Measurements from ENCODE around the gene SCN5A. TPM values are rescaled to one million over a fixed set of nuclear protein-coding genes. Genes with fewer than 3 reads are reported as not detected.

SCN5A gene
- total and polyA plus RNA-seq, 2 of the 13 experiments (the other 11 are each of a cell fraction or from before 2014, with no cell fraction given), result 0.22 TPM; not detected in 1

- BruUV-seq (replicated peaks), result no TSS peak
- ChIA-PET CTCF (ENCODE audit: low intra/inter-chr PET ratio, low total read pairs) (no interaction called here), POLR2A (no interaction called here)
- H4K20me1 ChIP-seq (ENCODE audit: insufficient read depth, low read length), result no peaks in the 10 kb centered on the region
- no peaks in the 10 kb centered on the region for H3K79me2 ChIP-seq (ENCODE audit: insufficient read depth, low read length)
- no peak overlapping the region for H2AFZ ChIP-seq (ENCODE audit: low read length)
- H3K36me3 ChIP-seq (replicated peaks in 1 of 2; ENCODE audit: control insufficient read depth in 1 of 2, insufficient read depth in 2 of 2, low read length in 2 of 2), result no peaks in the 10 kb centered on the region
- no peak overlapping the region for H3K4me2 ChIP-seq (ENCODE audit: low read depth, low read length)
- H3K9ac ChIP-seq (ENCODE audit: insufficient read depth, low read depth, low read length), result no peak overlapping the region
- DNase-seq (ENCODE audit: low spot score) (no peak), FAIRE-seq (no peak), ATAC-seq (no peak)
- H3K9me3 ChIP-seq (ENCODE audit: low read length), result no peaks in the 10 kb centered on the region
- H3K27me3 ChIP-seq (ENCODE audit: control insufficient read depth in 1 of 2, insufficient read depth in 2 of 2, low read length in 2 of 2), result peaks cover 2 to 39% of the 10 kb centered on the region in 2 experiments
- H3K4me3 ChIP-seq (replicated peaks in 1 of 3; ENCODE audit: insufficient read depth in 1 of 3, low read depth in 2 of 3, low read length in 3 of 3), result no peak overlapping the region
- intact Hi-C loops (cut with micrococcal nuclease; ENCODE audit: unreplicated experiment), result loop anchor here (10.0 kb wide), 1 partner anchor 1158 kb away; no protein-coding TSS in a partner anchor
- peaks cover 13% of the 10 kb centered on the region for H3K4me1 ChIP-seq (ENCODE audit: insufficient read depth, low read length)
- H3K27ac ChIP-seq (ENCODE audit: extremely low read length, insufficient read depth, low read length), result no peak overlapping the region
- in situ Hi-C loops (cut with HindIII; ENCODE audit: extremely low pct_ligation_motif_present, low pct_unique_long_range_greater_than_20kb), result no loop called here
- WGBS (ENCODE audit: low lambda C conversion rate), result 0% methylated on average over 1 of the region's 1 CpG
- TF ChIP-seq MAFF (IDR thresholded peaks at IDR 0.05; ENCODE audit: low read depth, low read length) (peak; percentile 44; the same call in 1 of the 2 replicates), PHF20 (CRISPR knock-in tag; IDR thresholded peaks at IDR 0.05) (no peak), SRSF9 (IDR thresholded peaks at IDR 0.05; ENCODE audit: borderline replicate concordance, insufficient read depth, low read depth, low read length, poor library complexity, severe bottlenecking) (no peak), ZNF260 (CRISPR knock-in tag; IDR thresholded peaks at IDR 0.05; ENCODE audit: borderline replicate concordance, low read depth) (no peak), MAFK (conservative IDR thresholded peaks at IDR 0.05 in 1 of 2, IDR thresholded peaks at IDR 0.05 in 1 of 2; ENCODE audit: low read length in 2 of 2) (peak; percentile 62 to 81; a peak in 3 of 4 replicates), ZNF703 (CRISPR knock-in tag; IDR thresholded peaks at IDR 0.05; ENCODE audit: borderline replicate concordance) (no peak), NFE2L2 (IDR thresholded peaks at IDR 0.05; ENCODE audit: low read length) (peak; percentile 63; the same call in 1 of the 2 replicates), ZKSCAN5 (CRISPR knock-in tag; IDR thresholded peaks at IDR 0.05) (no peak), ZNF564 (CRISPR knock-in tag; IDR thresholded peaks at IDR 0.05) (no peak), TFDP1 (CRISPR knock-in tag; IDR thresholded peaks at IDR 0.05; ENCODE audit: borderline replicate concordance) (no peak), ZNF441 (CRISPR knock-in tag; IDR thresholded peaks at IDR 0.05; ENCODE audit: borderline replicate concordance) (no peak), RELA (CRISPR knock-in tag; IDR thresholded peaks at IDR 0.05) (no peak), ZFYVE20 (CRISPR knock-in tag; IDR thresholded peaks at IDR 0.05; ENCODE audit: borderline replicate concordance, low read depth) (no peak), ZNF546 (CRISPR knock-in tag; conservative IDR thresholded peaks at IDR 0.05) (no peak), USF2 (IDR thresholded peaks at IDR 0.05; ENCODE audit: low read depth, low read length) (no peak), USF2 (CRISPR knock-in tag; IDR thresholded peaks at IDR 0.05; ENCODE audit: borderline replicate concordance) (no peak), ZNF709 (CRISPR knock-in tag; IDR thresholded peaks at IDR 0.05) (no peak), ADNP (CRISPR knock-in tag; IDR thresholded peaks at IDR 0.05) (no peak), ZNF710 (CRISPR knock-in tag; IDR thresholded peaks at IDR 0.05; ENCODE audit: borderline replicate concordance) (no peak), ZFP82 (CRISPR knock-in tag; IDR thresholded peaks at IDR 0.05; ENCODE audit: borderline replicate concordance) (no peak), ZNF136 (CRISPR knock-in tag; IDR thresholded peaks at IDR 0.05; ENCODE audit: low read depth) (no peak)
Observed at GRCh38 chr3:38652934-38653333, 3.4 kb upstream of the SCN5A start.
